Liver (tissue), 9 donors: ENCODE measurements around the gene PROZ. TPM values are rescaled to one million over a fixed set of nuclear protein-coding genes. Genes with fewer than 3 reads are reported as not detected.

Experiments
- DNase-seq: peaks from one replicate; pipeline ENCODE4 v3.0.0-alpha.2; 2017; ENCODE audit warnings: low spot score
- H3K27ac ChIP-seq, 2 donors: one replicate each; pipeline ENCODE4 v1.7.0; 2013; ENCODE audit warnings: inconsistent platforms in 2 of 2, low read length in 2 of 2, control low read depth in 1 of 2, low read depth in 1 of 2, mild to moderate bottlenecking in 1 of 2
- H3K27me3 ChIP-seq, 4 donors: one replicate each; pipeline versions ENCODE4 v1.6.1 to v1.7.0; 2013; ENCODE audit warnings: low read length in 3 of 4, inconsistent platforms in 1 of 4, mild to moderate bottlenecking in 1 of 4, moderate library complexity in 1 of 4; ENCODE audit not compliant: control insufficient read depth in 4 of 4, insufficient read depth in 4 of 4
- H3K36me3 ChIP-seq, 4 donors: one replicate each; pipeline versions ENCODE4 v1.6.1 to v1.7.0; 2013; ENCODE audit warnings: low read length in 3 of 4, mild to moderate bottlenecking in 3 of 4, low read depth in 1 of 4, moderate library complexity in 1 of 4; ENCODE audit not compliant: control insufficient read depth in 4 of 4, insufficient read depth in 3 of 4
- H3K4me1 ChIP-seq, 4 donors: one replicate each; pipeline versions ENCODE4 v1.6.1 to v1.7.0; 2013; ENCODE audit warnings: low read length in 3 of 4, mild to moderate bottlenecking in 3 of 4, moderate library complexity in 1 of 4; ENCODE audit not compliant: control insufficient read depth in 4 of 4, insufficient read depth in 4 of 4
- H3K4me3 ChIP-seq, 3 donors: one replicate each; pipeline versions ENCODE4 v1.6.1 to v1.7.0; 2013; ENCODE audit warnings: low read length in 3 of 3, control low read depth in 1 of 3, low read depth in 1 of 3, mild to moderate bottlenecking in 1 of 3
- H3K9ac ChIP-seq, 2 donors: one replicate each; pipeline ENCODE4 v1.7.0; 2013; ENCODE audit warnings: low read length in 2 of 2, mild to moderate bottlenecking in 2 of 2, moderate library complexity in 2 of 2, control low read depth in 1 of 2, low read depth in 1 of 2
- H3K9me3 ChIP-seq, 4 donors: one replicate each; pipeline versions ENCODE4 v1.6.1 to v1.7.0; 2013; ENCODE audit warnings: low read length in 3 of 4; ENCODE audit not compliant: control insufficient read depth in 4 of 4
- EGR1 ChIP-seq, 2 donors: IDR thresholded peaks; 2 replicates each; pipeline ENCODE4 v1.6.1; 2016 to 2018; ENCODE audit warnings: antibody characterized with exemption in 2 of 2, low read depth in 2 of 2
- FOXA1 ChIP-seq: IDR thresholded peaks from 2 replicates; pipeline ENCODE4 v1.6.1; 2016; ENCODE audit warnings: antibody characterized with exemption
- FOXA2 ChIP-seq: IDR thresholded peaks from 2 replicates; pipeline ENCODE4 v1.6.1; 2016; ENCODE audit warnings: antibody characterized with exemption
- GABPA ChIP-seq, 2 donors: IDR thresholded peaks in 1 of 2; conservative IDR thresholded peaks in 1 of 2; 2 replicates each; pipeline ENCODE4 v1.6.1; 2016; ENCODE audit warnings: antibody characterized with exemption in 2 of 2, mild to moderate bottlenecking in 1 of 2, moderate library complexity in 1 of 2
- HNF4A ChIP-seq, 2 donors: conservative IDR thresholded peaks; 2 replicates each; pipeline ENCODE4 v1.6.1; 2016; ENCODE audit warnings: antibody characterized with exemption in 2 of 2, mild to moderate bottlenecking in 2 of 2
- HNF4G ChIP-seq: IDR thresholded peaks from 2 replicates; pipeline ENCODE4 v1.6.1; 2016; ENCODE audit warnings: antibody characterized with exemption
- JUND ChIP-seq, 2 donors: IDR thresholded peaks; 2 replicates each; pipeline ENCODE4 v1.6.1; 2016; ENCODE audit warnings: antibody characterized with exemption in 2 of 2
- NR2F2 ChIP-seq: IDR thresholded peaks from 2 replicates; pipeline ENCODE4 v1.6.1; 2016; ENCODE audit warnings: antibody characterized with exemption
- RAD21 ChIP-seq, 2 donors: IDR thresholded peaks; 2 replicates each; pipeline ENCODE4 v1.6.1; 2016; ENCODE audit warnings: antibody characterized with exemption in 2 of 2, mild to moderate bottlenecking in 2 of 2
- RXRA ChIP-seq, 2 donors: IDR thresholded peaks; 2 replicates each; pipeline ENCODE4 v1.6.1; 2017 to 2018; ENCODE audit warnings: antibody characterized with exemption in 2 of 2, mild to moderate bottlenecking in 1 of 2
- SP1 ChIP-seq: IDR thresholded peaks from 2 replicates; pipeline ENCODE4 v1.6.1; 2018; ENCODE audit warnings: antibody characterized with exemption, mild to moderate bottlenecking
- TAF1 ChIP-seq: conservative IDR thresholded peaks from 2 replicates; pipeline ENCODE4 v1.6.1; 2016; ENCODE audit warnings: antibody characterized with exemption, mild to moderate bottlenecking
- YY1 ChIP-seq: IDR thresholded peaks from 2 replicates; pipeline ENCODE4 v1.6.1; 2016; ENCODE audit warnings: antibody characterized with exemption, mild to moderate bottlenecking
- WGBS: extraction: QIAGEN DNeasy Blood & Tissue Kit; methylation state at CpG from one replicate; pipeline ENCODE4 v1.1.7; 2013; 5-methylcytosine and 5-hydroxymethylcytosine counted together
- polyA plus RNA-seq, 2 donors: library from polyadenylated mRNA; stranded (reverse) in 1 of 2; unstranded in 1 of 2; fragments of 200-250 nt in 1 of 2; fragments of >200 nt in 1 of 2; fragmentation: Nextera tagmentation in 1 of 2; extraction: Ambion mirVana in 1 of 2; gene quantifications; one replicate each; pipeline versions ENCODE4 v1.2.1 to v1.2.3, GENCODE V29; 2013 to 2015
- total RNA-seq, 2 donors: library from RNA; depleted of rRNA; stranded (reverse); fragments of >200 nt; gene quantifications; one replicate each; pipeline ENCODE4 v1.2.3, GENCODE V29; 2014
- TF ChIP-seq, protein P1 (sequence below): fragments of 150-350 bp; IDR thresholded peaks from 2 replicates; pipeline ENCODE4 v1.5.1; 2017; ENCODE audit warnings: improper control_type of control experiment, low read depth, low read length; ENCODE audit not compliant: missing input control
- TF ChIP-seq, protein P2 (sequence below): IDR thresholded peaks from 2 replicates; pipeline ENCODE4 v1.6.1; 2016; ENCODE audit warnings: antibody characterized with exemption, mild to moderate bottlenecking
- TF ChIP-seq, protein P3 (sequence below): IDR thresholded peaks from 2 replicates; pipeline ENCODE4 v1.6.1; 2016; ENCODE audit warnings: antibody characterized with exemption
- TF ChIP-seq, protein P4 (sequence below): IDR thresholded peaks from 2 replicates; pipeline ENCODE4 v1.6.1; 2016; ENCODE audit warnings: antibody characterized with exemption
- TF ChIP-seq, protein P5 (sequence below): IDR thresholded peaks from 2 replicates; pipeline ENCODE4 v1.6.1; 2016; ENCODE audit warnings: antibody characterized with exemption
- donor health status: healthy.
- donor health status: healthy.
- donor health status: healthy.
- donor health status: healthy.
- donor health status: healthy.

PROZ gene
- total and polyA plus RNA-seq, 4 donors = 10.6 to 40.7 (median 30.3) TPM

DNA sequence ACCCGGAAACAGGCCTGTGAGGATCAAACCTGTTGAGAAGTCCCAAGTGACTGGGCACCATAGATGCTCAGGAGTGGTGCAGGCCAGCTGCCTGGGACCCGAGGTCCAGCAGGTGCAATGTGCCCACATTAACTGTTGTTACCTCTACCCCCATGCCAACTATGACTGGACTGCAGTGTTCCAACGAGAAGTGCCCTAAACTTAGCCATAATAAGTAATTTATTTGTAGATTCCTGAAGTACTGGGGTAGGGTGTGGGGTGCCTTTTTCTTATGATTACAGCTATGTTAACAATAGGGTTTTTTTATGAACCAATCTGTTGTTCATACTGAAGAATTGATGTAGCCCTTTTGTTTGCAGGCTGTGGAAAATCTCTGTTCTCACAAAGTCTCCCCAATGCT lies 60.1 kb downstream of the PROZ start:
- H3K4me3 ChIP-seq = no peak overlapping the region
- no peak for TF ChIP-seq JUND (IDR thresholded peaks at IDR 0.05)
- no peak for TF ChIP-seq FOXA1
- TF ChIP-seq GABPA (IDR thresholded peaks at IDR 0.05 in 1 of 2, conservative IDR thresholded peaks at IDR 0.05 in 1 of 2) = no peak
- no peak for TF ChIP-seq RAD21 (IDR thresholded peaks at IDR 0.05)
- no peak for TF ChIP-seq YY1
- TF ChIP-seq EGR1 (IDR thresholded peaks at IDR 0.05; ENCODE audit: low read depth in 2 of 2) = no peak
- TF ChIP-seq, protein P1, sequence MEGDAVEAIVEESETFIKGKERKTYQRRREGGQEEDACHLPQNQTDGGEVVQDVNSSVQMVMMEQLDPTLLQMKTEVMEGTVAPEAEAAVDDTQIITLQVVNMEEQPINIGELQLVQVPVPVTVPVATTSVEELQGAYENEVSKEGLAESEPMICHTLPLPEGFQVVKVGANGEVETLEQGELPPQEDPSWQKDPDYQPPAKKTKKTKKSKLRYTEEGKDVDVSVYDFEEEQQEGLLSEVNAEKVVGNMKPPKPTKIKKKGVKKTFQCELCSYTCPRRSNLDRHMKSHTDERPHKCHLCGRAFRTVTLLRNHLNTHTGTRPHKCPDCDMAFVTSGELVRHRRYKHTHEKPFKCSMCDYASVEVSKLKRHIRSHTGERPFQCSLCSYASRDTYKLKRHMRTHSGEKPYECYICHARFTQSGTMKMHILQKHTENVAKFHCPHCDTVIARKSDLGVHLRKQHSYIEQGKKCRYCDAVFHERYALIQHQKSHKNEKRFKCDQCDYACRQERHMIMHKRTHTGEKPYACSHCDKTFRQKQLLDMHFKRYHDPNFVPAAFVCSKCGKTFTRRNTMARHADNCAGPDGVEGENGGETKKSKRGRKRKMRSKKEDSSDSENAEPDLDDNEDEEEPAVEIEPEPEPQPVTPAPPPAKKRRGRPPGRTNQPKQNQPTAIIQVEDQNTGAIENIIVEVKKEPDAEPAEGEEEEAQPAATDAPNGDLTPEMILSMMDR = no peak
- TF ChIP-seq, protein P2, sequence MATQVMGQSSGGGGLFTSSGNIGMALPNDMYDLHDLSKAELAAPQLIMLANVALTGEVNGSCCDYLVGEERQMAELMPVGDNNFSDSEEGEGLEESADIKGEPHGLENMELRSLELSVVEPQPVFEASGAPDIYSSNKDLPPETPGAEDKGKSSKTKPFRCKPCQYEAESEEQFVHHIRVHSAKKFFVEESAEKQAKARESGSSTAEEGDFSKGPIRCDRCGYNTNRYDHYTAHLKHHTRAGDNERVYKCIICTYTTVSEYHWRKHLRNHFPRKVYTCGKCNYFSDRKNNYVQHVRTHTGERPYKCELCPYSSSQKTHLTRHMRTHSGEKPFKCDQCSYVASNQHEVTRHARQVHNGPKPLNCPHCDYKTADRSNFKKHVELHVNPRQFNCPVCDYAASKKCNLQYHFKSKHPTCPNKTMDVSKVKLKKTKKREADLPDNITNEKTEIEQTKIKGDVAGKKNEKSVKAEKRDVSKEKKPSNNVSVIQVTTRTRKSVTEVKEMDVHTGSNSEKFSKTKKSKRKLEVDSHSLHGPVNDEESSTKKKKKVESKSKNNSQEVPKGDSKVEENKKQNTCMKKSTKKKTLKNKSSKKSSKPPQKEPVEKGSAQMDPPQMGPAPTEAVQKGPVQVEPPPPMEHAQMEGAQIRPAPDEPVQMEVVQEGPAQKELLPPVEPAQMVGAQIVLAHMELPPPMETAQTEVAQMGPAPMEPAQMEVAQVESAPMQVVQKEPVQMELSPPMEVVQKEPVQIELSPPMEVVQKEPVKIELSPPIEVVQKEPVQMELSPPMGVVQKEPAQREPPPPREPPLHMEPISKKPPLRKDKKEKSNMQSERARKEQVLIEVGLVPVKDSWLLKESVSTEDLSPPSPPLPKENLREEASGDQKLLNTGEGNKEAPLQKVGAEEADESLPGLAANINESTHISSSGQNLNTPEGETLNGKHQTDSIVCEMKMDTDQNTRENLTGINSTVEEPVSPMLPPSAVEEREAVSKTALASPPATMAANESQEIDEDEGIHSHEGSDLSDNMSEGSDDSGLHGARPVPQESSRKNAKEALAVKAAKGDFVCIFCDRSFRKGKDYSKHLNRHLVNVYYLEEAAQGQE = no peak
- TF ChIP-seq, protein P3, sequence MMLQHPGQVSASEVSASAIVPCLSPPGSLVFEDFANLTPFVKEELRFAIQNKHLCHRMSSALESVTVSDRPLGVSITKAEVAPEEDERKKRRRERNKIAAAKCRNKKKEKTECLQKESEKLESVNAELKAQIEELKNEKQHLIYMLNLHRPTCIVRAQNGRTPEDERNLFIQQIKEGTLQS = no peak
- no peak for TF ChIP-seq TAF1
- no peak for TF ChIP-seq RXRA (IDR thresholded peaks at IDR 0.05)
- TF ChIP-seq FOXA2 = no peak
- TF ChIP-seq, protein P4, sequence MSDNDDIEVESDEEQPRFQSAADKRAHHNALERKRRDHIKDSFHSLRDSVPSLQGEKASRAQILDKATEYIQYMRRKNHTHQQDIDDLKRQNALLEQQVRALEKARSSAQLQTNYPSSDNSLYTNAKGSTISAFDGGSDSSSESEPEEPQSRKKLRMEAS = no peak
- no peak for TF ChIP-seq HNF4A (conservative IDR thresholded peaks at IDR 0.05)
- TF ChIP-seq NR2F2 = no peak
- no peak for TF ChIP-seq SP1
- no peak for TF ChIP-seq HNF4G
- TF ChIP-seq, protein P5, sequence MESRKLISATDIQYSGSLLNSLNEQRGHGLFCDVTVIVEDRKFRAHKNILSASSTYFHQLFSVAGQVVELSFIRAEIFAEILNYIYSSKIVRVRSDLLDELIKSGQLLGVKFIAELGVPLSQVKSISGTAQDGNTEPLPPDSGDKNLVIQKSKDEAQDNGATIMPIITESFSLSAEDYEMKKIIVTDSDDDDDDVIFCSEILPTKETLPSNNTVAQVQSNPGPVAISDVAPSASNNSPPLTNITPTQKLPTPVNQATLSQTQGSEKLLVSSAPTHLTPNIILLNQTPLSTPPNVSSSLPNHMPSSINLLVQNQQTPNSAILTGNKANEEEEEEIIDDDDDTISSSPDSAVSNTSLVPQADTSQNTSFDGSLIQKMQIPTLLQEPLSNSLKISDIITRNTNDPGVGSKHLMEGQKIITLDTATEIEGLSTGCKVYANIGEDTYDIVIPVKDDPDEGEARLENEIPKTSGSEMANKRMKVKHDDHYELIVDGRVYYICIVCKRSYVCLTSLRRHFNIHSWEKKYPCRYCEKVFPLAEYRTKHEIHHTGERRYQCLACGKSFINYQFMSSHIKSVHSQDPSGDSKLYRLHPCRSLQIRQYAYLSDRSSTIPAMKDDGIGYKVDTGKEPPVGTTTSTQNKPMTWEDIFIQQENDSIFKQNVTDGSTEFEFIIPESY = no peak
- no peaks in the 10 kb centered on the region for H3K27me3 ChIP-seq
- peaks cover 21 to 48% (median 38%) of the 10 kb centered on the region in 4 donors for H3K4me1 ChIP-seq
- peaks cover 0 to 9% (median 5%) of the 10 kb centered on the region in 4 donors for H3K36me3 ChIP-seq
- no peak for DNase-seq
- no peak overlapping the region for H3K27ac ChIP-seq
- 71% methylated on average over 3 of the region's 3 CpGs for WGBS
- no peak overlapping the region for H3K9ac ChIP-seq
- no peaks in the 10 kb centered on the region for H3K9me3 ChIP-seq
